SK-N-SH treated with all-trans-retinoic acid at 6 μM for 48 hours (cell line): Measurements from ENCODE around the gene AIF1L.

Source experiments
- ATAC-seq: fragments of 200-7000 bp; cut with Tn5 transposase; 3 replicates; pipeline ENCODE4 v1.9.1; 2020; ENCODE audit warnings: mild to moderate bottlenecking, moderate library complexity
- ARNTL ChIP-seq: fragments of 450-650 bp; formaldehyde crosslinking; IDR thresholded peaks from 2 replicates; pipeline ENCODE4 v1.5.0; 2020; ENCODE audit warnings: low read depth, mild to moderate bottlenecking, moderate library complexity, borderline replicate concordance
- BACH2 ChIP-seq: fragments of 250-450 bp; sonication (Bioruptor Pico); IDR thresholded peaks from 2 replicates; pipeline ENCODE4 v1.9.0; 2021; ENCODE audit warnings: mild to moderate bottlenecking, borderline replicate concordance
- CSDC2 ChIP-seq: fragments of 250-450 bp; sonication (Bioruptor Pico); IDR thresholded peaks from 2 replicates; pipeline ENCODE4 v1.5.0; 2020; ENCODE audit warnings: mild to moderate bottlenecking, moderate library complexity
- CSRNP3 ChIP-seq: fragments of 250-450 bp; sonication (Bioruptor Pico); IDR thresholded peaks from 2 replicates; pipeline ENCODE4 v1.5.1; 2021; ENCODE audit warnings: mild to moderate bottlenecking, moderate library complexity
- ESRRG ChIP-seq: fragments of 250-450 bp; sonication (Bioruptor Pico); IDR thresholded peaks from 2 replicates; pipeline ENCODE4 v1.6.1; 2021; ENCODE audit warnings: mild to moderate bottlenecking
- GLIS3 ChIP-seq: fragments of 250-450 bp; sonication (Bioruptor Pico); IDR thresholded peaks from 2 replicates; pipeline ENCODE4 v1.5.0; 2020; ENCODE audit warnings: mild to moderate bottlenecking, moderate library complexity
- ISL1 ChIP-seq: fragments of 250-450 bp; sonication (Bioruptor Pico); IDR thresholded peaks from 2 replicates; pipeline ENCODE4 v2.1.2; 2022; ENCODE audit warnings: mild to moderate bottlenecking, moderate library complexity
- OSR1 ChIP-seq: fragments of 250-450 bp; sonication (Bioruptor Pico); IDR thresholded peaks from 2 replicates; pipeline ENCODE4 v1.8.0; 2022; ENCODE audit warnings: moderate library complexity, mild to moderate bottlenecking, inconsistent platforms
- PATZ1 ChIP-seq: fragments of 250-450 bp; sonication (Bioruptor Pico); IDR thresholded peaks from 2 replicates; pipeline ENCODE4 v1.8.0; 2020; ENCODE audit warnings: mild to moderate bottlenecking, moderate library complexity, borderline replicate concordance
- POU6F1 ChIP-seq: fragments of 250-450 bp; sonication (Bioruptor Pico); IDR thresholded peaks from 2 replicates; pipeline ENCODE4 v1.8.0; 2021; ENCODE audit warnings: low read depth, mild to moderate bottlenecking, moderate library complexity, borderline replicate concordance
- PPARA ChIP-seq: fragments of 250-450 bp; sonication (Bioruptor Pico); IDR thresholded peaks from 2 replicates; pipeline ENCODE4 v1.5.0; 2020; ENCODE audit warnings: mild to moderate bottlenecking, borderline replicate concordance
- RARB ChIP-seq: fragments of 250-450 bp; sonication (Bioruptor Pico); IDR thresholded peaks from 2 replicates; pipeline ENCODE4 v1.8.0; 2021; ENCODE audit warnings: mild to moderate bottlenecking, moderate library complexity
- SNAI2 ChIP-seq: fragments of 250-450 bp; sonication (Bioruptor Pico); IDR thresholded peaks from 2 replicates; pipeline ENCODE4 v1.5.0; 2020; ENCODE audit warnings: mild to moderate bottlenecking, moderate library complexity
- TCF4 ChIP-seq: fragments of 250-450 bp; sonication (Bioruptor Pico); IDR thresholded peaks from 2 replicates; pipeline ENCODE4 v1.8.0; 2021; ENCODE audit warnings: mild to moderate bottlenecking, moderate library complexity, borderline replicate concordance
- TOX ChIP-seq: fragments of 250-450 bp; sonication (Bioruptor Pico); IDR thresholded peaks from 2 replicates; pipeline ENCODE4 v1.8.0; 2021; ENCODE audit warnings: mild to moderate bottlenecking, moderate library complexity, borderline replicate concordance
- TSHZ2 ChIP-seq: fragments of 250-450 bp; sonication (Bioruptor Pico); IDR thresholded peaks from 2 replicates; pipeline ENCODE4 v1.5.0; 2020; ENCODE audit warnings: mild to moderate bottlenecking, moderate library complexity
- ZC3H10 ChIP-seq: fragments of 250-450 bp; sonication (Bioruptor Pico); IDR thresholded peaks from 2 replicates; pipeline ENCODE4 v1.5.1; 2021; ENCODE audit warnings: mild to moderate bottlenecking, moderate library complexity
- ZFP3 ChIP-seq: fragments of 250-450 bp; sonication (Bioruptor Pico); IDR thresholded peaks from 2 replicates; pipeline ENCODE4 v1.5.0; 2020; ENCODE audit warnings: mild to moderate bottlenecking, moderate library complexity
- ZFP30 ChIP-seq: fragments of 450-650 bp; formaldehyde crosslinking; IDR thresholded peaks from 2 replicates; pipeline ENCODE4 v1.5.0; 2022; ENCODE audit warnings: mild to moderate bottlenecking, moderate library complexity
- ZNF565 ChIP-seq: fragments of 450-650 bp; formaldehyde crosslinking; conservative IDR thresholded peaks from 2 replicates; pipeline ENCODE4 v1.5.0; 2020; ENCODE audit warnings: low read depth, mild to moderate bottlenecking, moderate library complexity
- ZNF70 ChIP-seq: fragments of 450-650 bp; formaldehyde crosslinking; IDR thresholded peaks from 2 replicates; pipeline ENCODE4 v1.5.0; 2020; ENCODE audit warnings: mild to moderate bottlenecking, moderate library complexity
- ZNF8 ChIP-seq: fragments of 450-650 bp; formaldehyde crosslinking; IDR thresholded peaks from 2 replicates; pipeline ENCODE4 v1.5.0; 2020; ENCODE audit warnings: mild to moderate bottlenecking, moderate library complexity

AIF1L gene

GRCh38 chr9:131142160-131142559 is 45.8 kb downstream of the AIF1L start:
- no peak for ATAC-seq

GRCh38 chr9:131144201-131144600 is 47.9 kb downstream of the AIF1L start:
- TF ChIP-seq CSDC2 (CRISPR knock-in tag), result no peak
- TF ChIP-seq ISL1, result no peak
- no peak for TF ChIP-seq SNAI2 (CRISPR knock-in tag)
- TF ChIP-seq RARB (CRISPR knock-in tag), result no peak
- TF ChIP-seq BACH2, result no peak
- TF ChIP-seq GLIS3 (CRISPR knock-in tag), result no peak
- TF ChIP-seq, all 23 proteins: peak for 0
- no peak for ATAC-seq

More at GRCh38 chr9:131142160-131142559, 45.8 kb downstream of the AIF1L start:
- TF ChIP-seq ZC3H10, result no peak
- TF ChIP-seq RARB (CRISPR knock-in tag), result no peak
- TF ChIP-seq ARNTL (CRISPR knock-in tag), result no peak
- no peak for TF ChIP-seq ZFP30 (CRISPR knock-in tag)
- TF ChIP-seq CSDC2 (CRISPR knock-in tag), result no peak
- TF ChIP-seq POU6F1 (CRISPR knock-in tag), result no peak
- no peak for TF ChIP-seq PATZ1
- TF ChIP-seq PPARA (CRISPR knock-in tag), result no peak
- TF ChIP-seq ISL1, result no peak
- no peak for TF ChIP-seq BACH2
- no peak for TF ChIP-seq ESRRG
- no peak for TF ChIP-seq ZNF70
- TF ChIP-seq GLIS3 (CRISPR knock-in tag), result no peak

GRCh38 chr9:131145245-131145644 is 48.9 kb downstream of the AIF1L start:
- ATAC-seq, result no peak
- no peak for TF ChIP-seq ZNF8 (CRISPR knock-in tag)
- TF ChIP-seq OSR1, result no peak
- TF ChIP-seq ZNF70, result no peak
- TF ChIP-seq ESRRG, result no peak
- no peak for TF ChIP-seq CSRNP3
- no peak for TF ChIP-seq SNAI2 (CRISPR knock-in tag)
- no peak for TF ChIP-seq ISL1
- no peak for TF ChIP-seq TCF4
- TF ChIP-seq TOX (CRISPR knock-in tag), result no peak
- TF ChIP-seq, all 23 proteins: peak for 0

- TF ChIP-seq TOX (CRISPR knock-in tag), result no peak
- TF ChIP-seq CSRNP3, result no peak
- TF ChIP-seq TSHZ2 (CRISPR knock-in tag), result no peak
- TF ChIP-seq SNAI2 (CRISPR knock-in tag), result no peak
- TF ChIP-seq ZNF565 (CRISPR knock-in tag), result no peak
- no peak for TF ChIP-seq OSR1
- no peak for TF ChIP-seq BACH2
- TF ChIP-seq ZNF70, result no peak
- TF ChIP-seq PATZ1, result no peak
- no peak for TF ChIP-seq ZC3H10
- no peak for TF ChIP-seq ZFP3
- no peak for TF ChIP-seq ZNF8 (CRISPR knock-in tag)
- TF ChIP-seq POU6F1 (CRISPR knock-in tag), result no peak
- no peak for TF ChIP-seq CSDC2 (CRISPR knock-in tag)
- TF ChIP-seq TCF4, result no peak
- no peak for TF ChIP-seq ESRRG
- TF ChIP-seq ARNTL (CRISPR knock-in tag), result no peak
- no peak for TF ChIP-seq PPARA (CRISPR knock-in tag)
- TF ChIP-seq GLIS3 (CRISPR knock-in tag), result no peak
- TF ChIP-seq ZFP30 (CRISPR knock-in tag), result no peak
- no peak for ATAC-seq
Observed at GRCh38 chr9:131146186-131146585, 49.9 kb downstream of the AIF1L start.
